Activated T-helper 9 cell treated with anti-CD3 and anti-CD28 coated beads, Interleukin-2, amount 50 U/mL, for 16 hours (primary cell): Measurements from ENCODE around the gene QPRT.
"Not testable (repeated sequence)": the region's sequence is repeated elsewhere in the genome, so short reads cannot be mapped to it uniquely, and the experiment has no call there.

Source experiments
- DNase-seq: peaks from one replicate; pipeline ENCODE4 v3.0.0-alpha.2; 2020; ENCODE audit warnings: low read depth

The QPRT gene

DNA sequence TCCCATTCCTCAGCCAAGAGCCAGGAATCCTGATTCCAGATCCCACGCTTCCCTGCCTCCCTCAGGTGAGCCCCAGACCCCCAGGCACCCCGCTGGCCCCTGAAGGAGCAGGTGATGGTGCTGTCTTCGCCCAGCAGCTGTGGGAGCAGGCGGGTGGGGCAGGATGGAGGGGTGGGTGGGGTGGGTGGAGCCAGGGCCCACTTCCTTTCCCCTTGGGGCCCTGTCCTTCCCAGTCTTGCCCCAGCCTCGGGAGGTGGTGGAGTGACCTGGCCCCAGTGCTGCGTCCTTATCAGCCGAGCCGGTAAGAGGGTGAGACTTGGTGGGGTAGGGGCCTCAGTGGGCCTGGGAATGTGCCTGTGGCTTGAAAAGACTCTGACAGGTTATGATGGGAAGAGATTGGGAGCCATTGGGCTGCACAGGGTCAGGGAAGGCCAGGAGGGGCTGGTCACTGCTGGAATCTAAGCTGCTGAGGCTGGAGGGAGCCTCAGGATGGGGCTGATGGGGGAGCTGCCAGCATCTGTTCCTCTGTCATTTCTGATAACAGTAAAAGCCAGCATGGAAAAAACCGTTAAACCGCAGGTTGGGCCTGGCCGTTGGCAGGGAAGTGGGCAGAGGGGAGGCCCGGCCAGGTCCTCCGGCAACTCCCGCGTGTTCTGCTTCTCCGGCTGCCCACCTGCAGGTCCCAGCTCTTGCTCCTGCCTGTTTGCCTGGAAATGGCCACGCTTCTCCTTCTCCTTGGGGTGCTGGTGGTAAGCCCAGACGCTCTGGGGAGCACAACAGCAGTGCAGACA lies 15.8 kb upstream of the QPRT start, which contains the start of gene SPN:
TSS of gene SPN (plus strand) at position 232 of the 791 bp plus-strand sequence. CDS start at position 714, 482 bp downstream.
- DNase-seq = peak; percentile 15

DNA sequence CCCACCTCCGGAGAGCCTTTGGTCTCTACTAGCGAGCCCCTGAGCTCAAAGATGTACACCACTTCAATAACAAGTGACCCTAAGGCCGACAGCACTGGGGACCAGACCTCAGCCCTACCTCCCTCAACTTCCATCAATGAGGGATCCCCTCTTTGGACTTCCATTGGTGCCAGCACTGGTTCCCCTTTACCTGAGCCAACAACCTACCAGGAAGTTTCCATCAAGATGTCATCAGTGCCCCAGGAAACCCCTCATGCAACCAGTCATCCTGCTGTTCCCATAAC lies 15.2 kb upstream of the QPRT start:
- DNase-seq = no peak

GRCh38 chr16:29664091-29664921 lies 14.7 kb upstream of the QPRT start:
- DNase-seq = peak; percentile 25

DNA sequence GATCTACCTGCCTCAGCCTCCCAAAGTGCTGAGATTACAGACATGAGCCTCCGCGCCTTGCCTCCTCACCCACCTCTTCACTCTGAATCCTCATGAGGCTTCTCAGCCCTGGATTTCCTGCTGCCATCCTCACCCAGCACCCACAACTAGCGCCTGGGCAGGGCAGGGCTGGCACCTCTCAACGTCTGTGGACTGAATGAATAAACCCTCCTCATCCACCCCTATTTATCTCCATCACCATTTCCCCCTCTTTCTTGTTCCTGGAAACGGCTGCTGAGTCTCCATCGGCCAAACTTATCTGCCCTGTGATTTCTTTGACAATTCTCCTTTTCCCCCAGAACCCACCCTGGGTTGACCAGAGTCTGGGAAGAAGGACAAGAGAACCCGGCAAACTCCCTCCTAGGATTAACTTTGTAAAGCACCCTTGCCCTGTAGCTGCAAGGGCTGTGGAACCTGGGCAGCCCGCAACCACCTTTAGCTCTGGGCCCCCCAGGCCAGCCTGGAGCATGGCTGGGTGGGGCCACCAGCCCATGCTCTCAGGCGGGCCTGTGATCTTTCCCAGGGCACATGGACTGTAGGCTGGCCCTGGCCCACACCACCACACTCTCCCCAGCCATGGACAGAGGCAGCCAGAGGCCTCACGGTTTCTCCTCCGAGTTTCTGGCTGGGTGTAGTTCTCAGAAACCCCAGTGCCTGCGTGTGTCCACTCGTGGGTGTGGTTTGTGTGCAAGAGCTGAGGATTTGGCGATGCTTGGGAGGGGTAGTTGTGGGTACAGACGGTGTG lies 13.5 kb upstream of the QPRT start:
- no peak for DNase-seq

DNA sequence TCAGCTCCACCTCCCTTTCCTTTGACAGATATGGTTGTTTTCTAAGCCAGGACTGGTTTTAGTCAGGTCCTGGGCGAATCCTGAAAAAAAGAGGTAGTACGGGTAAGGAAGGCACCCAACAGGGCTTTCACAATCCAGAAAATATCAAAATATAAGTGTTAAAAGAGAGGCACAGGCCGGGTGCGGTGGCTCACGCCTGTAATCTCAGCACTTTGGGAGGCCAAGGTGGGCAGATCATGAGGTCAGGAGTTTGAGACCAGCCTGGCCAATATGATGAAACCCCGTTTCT lies 11.7 kb upstream of the QPRT start:
- DNase-seq = not testable (repeated sequence)

GRCh38 chr16:29667755-29668154 lies 11.2 kb upstream of the QPRT start:
- no peak for DNase-seq

DNA sequence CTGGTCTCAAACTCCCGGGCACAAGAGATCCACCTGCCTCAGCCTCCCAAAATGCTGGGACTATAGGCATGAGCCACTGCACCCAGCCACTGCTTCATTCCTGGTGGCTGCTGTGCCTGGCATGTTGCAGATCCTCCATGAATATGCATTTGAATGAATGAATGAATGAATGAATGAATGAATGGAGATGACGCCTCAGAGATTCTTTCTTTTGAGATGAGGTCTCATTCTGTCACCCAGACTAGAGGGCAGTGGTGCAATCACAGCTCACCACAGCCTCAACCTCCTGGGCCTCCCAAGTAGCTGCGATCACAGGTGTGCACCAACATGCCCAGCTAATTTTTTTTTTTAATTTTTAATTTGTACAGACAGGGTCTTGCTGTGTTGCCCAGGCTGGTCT lies 10.7 kb upstream of the QPRT start:
- no peak for DNase-seq

GRCh38 chr16:29673501-29673900 lies 5.5 kb upstream of the QPRT start:
- DNase-seq = no peak

- no peak for DNase-seq
These were observed 4.8 kb upstream of the QPRT start for GRCh38 chr16:29674188-29674587.

- no peak for DNase-seq
These were observed 3.0 kb upstream of the QPRT start for GRCh38 chr16:29675811-29676643.

GRCh38 chr16:29676989-29677785 lies 1.8 kb upstream of the QPRT start:
- DNase-seq = no peak

- no peak for DNase-seq
These were observed 1.2 kb downstream of the QPRT start for GRCh38 chr16:29680180-29680598.

GRCh38 chr16:29683543-29684090 lies 4.6 kb downstream of the QPRT start:
- DNase-seq = no peak

GRCh38 chr16:29684679-29685078 lies 5.7 kb downstream of the QPRT start:
- DNase-seq = no peak

DNA sequence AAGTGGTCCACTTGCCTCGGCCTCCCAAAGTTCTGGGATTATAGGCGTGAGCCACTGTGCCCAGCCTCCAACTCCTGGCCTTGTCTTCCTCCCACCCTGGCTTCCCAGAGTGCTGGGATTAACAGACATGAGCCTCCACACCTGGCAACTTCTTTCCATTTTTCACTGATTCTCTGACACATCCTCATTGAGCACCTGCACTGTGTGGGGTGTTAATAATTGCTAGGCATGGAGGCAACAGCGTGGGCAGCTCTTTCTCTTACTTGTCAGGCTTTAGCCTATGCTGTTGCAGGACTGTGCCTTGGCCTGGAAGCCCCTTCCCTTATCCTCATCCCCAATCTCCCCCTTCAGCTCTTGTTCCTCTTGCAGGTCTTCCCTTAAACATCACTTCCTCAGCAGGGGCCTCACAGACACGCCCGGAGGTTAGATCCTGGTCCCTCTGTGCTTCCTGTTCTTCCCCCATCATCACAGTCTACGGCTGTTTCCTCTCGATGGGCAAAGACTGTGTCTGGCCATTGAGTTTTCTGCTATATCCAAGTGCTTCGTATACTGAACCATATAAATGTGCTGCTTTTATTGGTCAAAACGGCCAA lies 7.9 kb downstream of the QPRT start:
- DNase-seq = no peak

DNA sequence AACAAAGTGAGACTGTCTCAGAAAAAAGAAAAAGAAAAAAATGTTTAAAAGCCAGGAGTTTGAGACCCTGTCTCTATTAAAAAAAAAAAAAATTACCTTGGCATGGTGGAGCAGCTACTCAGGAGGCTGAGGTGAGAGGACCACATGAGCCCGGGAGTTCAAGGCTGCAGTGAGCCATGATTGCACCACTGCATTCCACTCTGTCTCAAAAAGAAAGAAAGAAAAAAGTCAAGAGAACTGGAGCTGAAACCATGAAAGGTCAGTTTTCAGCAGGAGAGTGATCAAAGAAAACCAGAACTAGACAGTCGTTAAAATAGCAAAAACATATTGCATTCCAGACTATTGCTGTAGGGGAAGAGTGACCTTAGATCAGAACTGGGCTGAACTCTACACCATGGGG lies 8.8 kb downstream of the QPRT start:
- no peak for DNase-seq

GRCh38 chr16:29688172-29688571 lies 9.2 kb downstream of the QPRT start:
- DNase-seq = no peak

DNA sequence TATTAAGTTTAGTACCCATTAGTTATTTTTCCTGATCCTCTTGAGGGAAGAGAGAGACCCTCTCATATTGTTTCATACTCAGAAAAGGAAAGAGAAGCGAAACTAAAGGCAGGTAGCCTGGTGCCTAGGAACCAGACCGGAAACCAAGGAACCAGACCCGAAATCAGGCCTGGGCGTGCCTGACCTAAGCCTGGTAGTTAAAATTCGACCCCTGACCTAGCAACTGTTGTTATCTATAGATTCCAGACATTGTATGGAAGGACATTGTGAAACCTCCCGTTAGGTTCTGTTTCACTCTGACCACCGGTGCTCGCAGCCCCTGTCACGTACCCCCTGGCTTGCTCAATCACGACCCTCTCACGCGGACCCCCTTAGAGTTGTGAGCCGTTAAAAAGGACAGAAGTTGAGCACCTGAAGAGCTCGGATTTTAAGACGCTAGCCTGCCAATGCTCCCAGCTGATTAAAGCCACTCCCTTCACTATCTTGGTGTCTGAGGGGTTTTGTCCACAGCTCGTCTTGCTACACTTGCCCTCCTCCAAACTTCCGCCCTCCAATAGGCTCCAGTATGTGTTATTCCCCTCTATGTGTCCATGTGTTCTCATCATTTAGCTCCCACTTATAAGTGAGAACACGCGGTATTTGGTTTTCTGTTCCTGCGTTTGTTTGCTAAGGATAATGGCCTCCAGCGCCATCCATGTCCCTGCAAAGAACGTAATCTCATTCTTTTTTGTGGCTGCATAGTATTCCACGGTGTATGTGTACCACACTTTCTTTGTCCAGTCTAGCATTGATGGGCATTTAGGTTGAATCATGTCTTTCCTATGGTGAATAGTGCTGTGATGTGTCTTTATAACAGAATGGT lies 10.7 kb downstream of the QPRT start:
- not testable (repeated sequence) for DNase-seq

DNA sequence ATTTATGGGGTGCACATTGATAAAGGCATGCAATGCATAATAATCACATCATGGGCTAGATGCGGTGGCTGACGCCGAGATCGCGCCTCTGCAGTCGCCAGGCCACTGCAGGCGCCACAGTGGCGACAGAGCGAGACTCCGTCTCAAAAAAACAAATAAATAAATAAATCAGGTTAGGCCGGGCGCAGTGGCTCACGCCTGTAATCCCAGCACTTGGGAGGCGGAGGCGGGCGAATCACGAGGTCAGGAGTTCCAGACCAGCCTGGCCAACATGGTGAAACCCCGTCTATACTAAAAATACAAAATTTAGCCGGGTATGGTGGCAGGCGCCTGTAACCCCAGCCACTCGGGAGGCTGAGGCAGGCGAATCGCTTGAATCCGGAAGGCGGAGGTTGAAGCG lies 13.6 kb downstream of the QPRT start:
- not testable (repeated sequence) for DNase-seq
